Hepatocyte (in vitro differentiated cells): ENCODE data around the gene RPS23. TPM values are rescaled to one million over a fixed set of nuclear protein-coding genes. Genes with fewer than 3 reads are reported as not detected.
A peak's percentile ranks its signal among the peaks of the same experiment; 100 is the strongest.

Experiments
- DNase-seq: peaks from one replicate; pipeline ENCODE4 v3.0.0-alpha.2; 2016; ENCODE audit warnings: low spot score
- H2AFZ ChIP-seq: fragments of 200-600 bp; sonication (generic); 2 replicates; pipeline ENCODE4 v1.6.0; 2016; ENCODE audit warnings: antibody characterized with exemption, mild to moderate bottlenecking
- H3K27ac ChIP-seq: fragments of 200-600 bp; sonication (generic); 2 replicates; pipeline ENCODE4 v1.5.1; 2016; ENCODE audit warnings: mild to moderate bottlenecking
- H3K27me3 ChIP-seq: fragments of 200-600 bp; sonication (generic); 2 replicates; pipeline ENCODE4 v1.6.1; 2016
- H3K36me3 ChIP-seq: fragments of 200-600 bp; sonication (generic); replicated peaks from 2 replicates; pipeline ENCODE4 v1.5.1; 2016; ENCODE audit warnings: low read depth; ENCODE audit not compliant: insufficient read depth
- H3K4me1 ChIP-seq: fragments of 200-600 bp; sonication (generic); 2 replicates; pipeline ENCODE4 v1.5.1; 2016; ENCODE audit warnings: mild to moderate bottlenecking, moderate library complexity; ENCODE audit not compliant: insufficient read depth
- H3K4me2 ChIP-seq: fragments of 200-600 bp; sonication (generic); 2 replicates; pipeline ENCODE4 v1.6.0; 2016
- H3K4me3 ChIP-seq: fragments of 200-600 bp; sonication (generic); 2 replicates; pipeline ENCODE4 v1.5.1; 2016; ENCODE audit warnings: mild to moderate bottlenecking
- H3K79me2 ChIP-seq: fragments of 200-600 bp; sonication (generic); 2 replicates; pipeline ENCODE4 v1.6.0; 2017; ENCODE audit warnings: mild to moderate bottlenecking
- H3K9me2 ChIP-seq: fragments of 200-600 bp; sonication (generic); replicated peaks from 2 replicates; pipeline ENCODE4 v1.6.0; 2017; ENCODE audit warnings: mild to moderate bottlenecking; ENCODE audit not compliant: insufficient read depth
- H3K9me3 ChIP-seq: fragments of 200-600 bp; sonication (generic); 2 replicates; pipeline ENCODE4 v1.5.1; 2016; ENCODE audit warnings: low read depth, mild to moderate bottlenecking
- H4K20me1 ChIP-seq: fragments of 200-600 bp; sonication (generic); 2 replicates; pipeline ENCODE4 v1.6.0; 2016; ENCODE audit warnings: mild to moderate bottlenecking; ENCODE audit not compliant: insufficient read depth, poor library complexity, severe bottlenecking
- CTCF ChIP-seq: fragments of 200-600 bp; sonication (generic); IDR thresholded peaks from 2 replicates; pipeline ENCODE4 v1.5.1; 2016; ENCODE audit warnings: antibody characterized with exemption, mild to moderate bottlenecking; ENCODE audit not compliant: poor library complexity
- EZH2 ChIP-seq: fragments of 200-600 bp; sonication (generic); IDR thresholded peaks from 2 replicates; pipeline ENCODE4 v1.6.1; 2016; ENCODE audit warnings: antibody characterized with exemption, mild to moderate bottlenecking, borderline replicate concordance
- EZH2phosphoT487 ChIP-seq: fragments of 200-600 bp; sonication (generic); IDR thresholded peaks from one replicate; pipeline ENCODE4 v1.6.1; 2018; ENCODE audit warnings: antibody characterized with exemption, mild to moderate bottlenecking, low read depth, moderate library complexity; ENCODE audit not compliant: unreplicated experiment, severe bottlenecking
- WGBS: methylation state at CpG from one replicate; pipeline ENCODE4 v1.1.6; 2016; ENCODE audit warnings: low lambda C conversion rate; ENCODE audit errors: missing lambda C conversion rate; 5-methylcytosine and 5-hydroxymethylcytosine counted together
- polyA plus RNA-seq: library from polyadenylated mRNA; unstranded; fragments of >200 nt; fragmentation: Nextera tagmentation; extraction: Ambion mirVana; gene quantifications from 2 replicates; pipeline ENCODE4 v1.2.1, GENCODE V29; 2016
- total RNA-seq: library from RNA; depleted of rRNA; stranded (reverse); fragments of >200 nt; gene quantifications from 2 replicates; pipeline ENCODE4 v1.2.3, GENCODE V29; 2014

RPS23 gene
- 3,018 and 3,452 TPM in 2 replicates for total RNA-seq
- polyA plus RNA-seq, result 757 and 797 TPM in 2 replicates

GRCh38 chr5:82277987-82278710 lies at the start of gene RPS23:
Gene RPS23, minus strand, starts transcription at chr5:82278354. Its CDS starts 31 bp downstream, at chr5:82278323.
- Histone ChIP-seq H3K27ac (peak within 1 kb of the TSS; percentile 87), H3K36me3 (no peaks in the 10 kb centered on the region), H3K27me3 (no peaks in the 10 kb centered on the region), H3K4me1 (peaks cover 8% of the 10 kb centered on the region), H3K79me2 (peaks cover 31% of the 10 kb centered on the region), H3K9me3 (no peaks in the 10 kb centered on the region), H3K4me2 (peak within 1 kb of the TSS; percentile 83), H3K4me3 (peak within 1 kb of the TSS; percentile 38), H2AFZ (peak within 1 kb of the TSS; percentile 66), H3K9me2 (no peaks in the 10 kb centered on the region), H4K20me1 (no peaks in the 10 kb centered on the region)
- DNase-seq, result peak; percentile 95
- no peak for TF ChIP-seq CTCF
- TF ChIP-seq EZH2, result no peak
- no peak for TF ChIP-seq EZH2phosphoT487
- 2% methylated on average over 58 of the region's 60 CpGs for WGBS

GRCh38 chr5:82327941-82328340 lies 49.8 kb upstream of the RPS23 start:
- Histone ChIP-seq H3K9me3 (no peaks in the 10 kb centered on the region), H3K4me2 (no peak overlapping the region), H4K20me1 (no peaks in the 10 kb centered on the region), H3K4me3 (no peak overlapping the region), H3K79me2 (no peaks in the 10 kb centered on the region), H2AFZ (no peak overlapping the region), H3K27me3 (no peaks in the 10 kb centered on the region), H3K27ac (no peak overlapping the region), H3K9me2 (no peaks in the 10 kb centered on the region), H3K4me1 (no peaks in the 10 kb centered on the region), H3K36me3 (no peaks in the 10 kb centered on the region)
- no peak for DNase-seq
- TF ChIP-seq CTCF, result no peak
- no peak for TF ChIP-seq EZH2
- no peak for TF ChIP-seq EZH2phosphoT487

- Histone ChIP-seq H3K4me1 (no peaks in the 10 kb centered on the region), H3K79me2 (no peaks in the 10 kb centered on the region), H3K9me2 (no peaks in the 10 kb centered on the region), H4K20me1 (no peaks in the 10 kb centered on the region), H2AFZ (no peak overlapping the region), H3K27me3 (no peaks in the 10 kb centered on the region), H3K36me3 (no peaks in the 10 kb centered on the region), H3K4me3 (no peak overlapping the region), H3K27ac (no peak overlapping the region), H3K4me2 (no peak overlapping the region), H3K9me3 (no peaks in the 10 kb centered on the region)
- WGBS, result 93% methylated on average over 1 of the region's 1 CpG
- TF ChIP-seq EZH2phosphoT487 (no peak), EZH2 (no peak), CTCF (no peak)
- DNase-seq, result no peak
Measured at GRCh38 chr5:82325996-82326395, 47.8 kb upstream of the RPS23 start.
